Measurements from ENCODE around the gene LHFPL6.

DNA sequence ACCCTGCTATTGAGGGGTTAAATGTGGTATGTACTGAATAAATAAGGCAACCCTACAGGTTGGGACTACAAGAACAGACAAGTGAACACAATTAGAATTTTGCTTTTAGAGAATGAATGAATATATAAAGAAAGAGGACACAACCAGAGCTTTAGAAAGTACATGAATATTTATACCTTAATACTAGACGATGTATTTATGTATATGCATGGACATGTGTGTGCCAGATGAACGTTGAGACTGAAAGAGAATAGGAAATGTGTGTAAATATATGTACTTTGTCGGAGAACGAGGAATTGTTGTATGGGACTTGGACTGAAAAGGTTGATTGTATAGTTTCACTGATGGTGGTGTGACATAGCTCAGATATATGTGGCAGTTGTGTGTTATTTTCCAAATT lies 43.1 kb upstream of the LHFPL6 start:
- TF ChIP-seq, protein P1, sequence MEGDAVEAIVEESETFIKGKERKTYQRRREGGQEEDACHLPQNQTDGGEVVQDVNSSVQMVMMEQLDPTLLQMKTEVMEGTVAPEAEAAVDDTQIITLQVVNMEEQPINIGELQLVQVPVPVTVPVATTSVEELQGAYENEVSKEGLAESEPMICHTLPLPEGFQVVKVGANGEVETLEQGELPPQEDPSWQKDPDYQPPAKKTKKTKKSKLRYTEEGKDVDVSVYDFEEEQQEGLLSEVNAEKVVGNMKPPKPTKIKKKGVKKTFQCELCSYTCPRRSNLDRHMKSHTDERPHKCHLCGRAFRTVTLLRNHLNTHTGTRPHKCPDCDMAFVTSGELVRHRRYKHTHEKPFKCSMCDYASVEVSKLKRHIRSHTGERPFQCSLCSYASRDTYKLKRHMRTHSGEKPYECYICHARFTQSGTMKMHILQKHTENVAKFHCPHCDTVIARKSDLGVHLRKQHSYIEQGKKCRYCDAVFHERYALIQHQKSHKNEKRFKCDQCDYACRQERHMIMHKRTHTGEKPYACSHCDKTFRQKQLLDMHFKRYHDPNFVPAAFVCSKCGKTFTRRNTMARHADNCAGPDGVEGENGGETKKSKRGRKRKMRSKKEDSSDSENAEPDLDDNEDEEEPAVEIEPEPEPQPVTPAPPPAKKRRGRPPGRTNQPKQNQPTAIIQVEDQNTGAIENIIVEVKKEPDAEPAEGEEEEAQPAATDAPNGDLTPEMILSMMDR (conservative IDR thresholded peaks at IDR 0.05 in 1 of 2, IDR thresholded peaks at IDR 0.05 in 1 of 2; ENCODE audit: extremely low read depth in 1 of 2, insufficient read depth in 1 of 2, low read depth in 1 of 2, low read length in 2 of 2): no peak
- TF ChIP-seq EZH2 (IDR thresholded peaks at IDR 0.05; ENCODE audit: borderline replicate concordance, low read length): no peak

Measured in mammary epithelial cell (primary cell).